Measurements from ENCODE around the gene ANKRD42. TPM values are rescaled to one million over a fixed set of nuclear protein-coding genes. Genes with fewer than 3 reads are reported as not detected.

ANKRD42 gene
- 4.4 and 6.3 TPM in 2 replicates for total RNA-seq

GRCh38 chr11:83193315-83194280, at the start of gene ANKRD42:
Gene ANKRD42 (plus strand): TSS chr11:83193712. CDS start chr11:83194671, 959 bp downstream.

GRCh38 chr11:83156996-83157593, 36.4 kb upstream of the ANKRD42 start, which contains the start of gene PCF11:
Gene PCF11 (plus strand): TSS chr11:83157131. CDS start chr11:83157440, 309 bp downstream.

GRCh38 chr11:83285771-83286528, 92.4 kb downstream of the ANKRD42 start, which contains the start of gene CCDC90B:
Gene CCDC90B (minus strand): TSS chr11:83286367. CDS start chr11:83285972, 395 bp downstream.

Small RNA genes lying within 50 kb of the gene (small RNA-seq; reads per million reads assigned to genes)
- not detected for gene AP000873.5

Other genes starting within 250 kb of the ANKRD42 start
- gene RAB30, start 121.8 kb upstream of the ANKRD42 start, total RNA-seq = 9.4 and 15.7 TPM in 2 replicates
- gene PCF11, start 36.6 kb upstream of the ANKRD42 start, total RNA-seq = 53.7 and 58.8 TPM in 2 replicates
- 71.9 and 87.0 TPM in 2 replicates for gene CCDC90B, start 92.7 kb downstream of the ANKRD42 start, total RNA-seq

Data from thoracic aorta endothelial cell (primary cell).